Stimulated activated CD8-positive, alpha-beta memory T cell treated with anti-CD3 and anti-CD28 coated beads, Interleukin-7, amount 100 ng/mL, for 24 hours (primary cell): ENCODE data around the gene STC2.

Source experiments
- DNase-seq: peaks from one replicate; pipeline ENCODE4 v3.0.0-alpha.2; 2020; ENCODE audit warnings: low read depth

STC2 gene

GRCh38 chr5:173328844-173329490 lies 753 bp upstream of the STC2 start:
- DNase-seq: no peak

GRCh38 chr5:173327084-173327947 lies 898 bp downstream of the STC2 start:
- DNase-seq: no peak

GRCh38 chr5:173326501-173326960 lies 1.7 kb downstream of the STC2 start:
- no peak for DNase-seq

- no peak for DNase-seq
These were observed 3.0 kb downstream of the STC2 start for GRCh38 chr5:173325091-173325698.

- no peak for DNase-seq
These were observed 3.9 kb downstream of the STC2 start for GRCh38 chr5:173324115-173325001.

- DNase-seq: no peak
These were observed 4.5 kb downstream of the STC2 start for GRCh38 chr5:173323799-173324114.

- DNase-seq: no peak
These were observed 5.0 kb downstream of the STC2 start for GRCh38 chr5:173323106-173323798.

GRCh38 chr5:173321886-173322285 lies 6.3 kb downstream of the STC2 start:
- no peak for DNase-seq

GRCh38 chr5:173320259-173320658 lies 8.0 kb downstream of the STC2 start:
- DNase-seq: no peak

GRCh38 chr5:173319646-173320045 lies 8.6 kb downstream of the STC2 start:
- DNase-seq: no peak

- no peak for DNase-seq
These were observed 9.2 kb downstream of the STC2 start for GRCh38 chr5:173318881-173319620.

- DNase-seq: no peak
These were observed 9.9 kb downstream of the STC2 start for GRCh38 chr5:173318330-173318729.

- no peak for DNase-seq
These were observed 10.4 kb downstream of the STC2 start for GRCh38 chr5:173317852-173318251.

- no peak for DNase-seq
These were observed 11.0 kb downstream of the STC2 start for GRCh38 chr5:173317091-173317730.

- DNase-seq: no peak
These were observed 11.7 kb downstream of the STC2 start for GRCh38 chr5:173316339-173317020.

- DNase-seq: no peak
These were observed 12.5 kb downstream of the STC2 start for GRCh38 chr5:173315495-173316338.

GRCh38 chr5:173314166-173314952 lies 13.9 kb downstream of the STC2 start:
- no peak for DNase-seq

- DNase-seq: no peak
These were observed 14.8 kb downstream of the STC2 start for GRCh38 chr5:173313351-173313801.
